Hepatocyte (in vitro differentiated cells): ENCODE measurements around the gene SLC25A27. TPM values are rescaled to one million over a fixed set of nuclear protein-coding genes. Genes with fewer than 3 reads are reported as not detected.

ENCODE experiments used
- DNase-seq: peaks from one replicate; pipeline ENCODE4 v3.0.0-alpha.2; 2016; ENCODE audit warnings: low spot score
- H2AFZ ChIP-seq: fragments of 200-600 bp; sonication (generic); 2 replicates; pipeline ENCODE4 v1.6.0; 2016; ENCODE audit warnings: antibody characterized with exemption, mild to moderate bottlenecking
- H3K27ac ChIP-seq: fragments of 200-600 bp; sonication (generic); 2 replicates; pipeline ENCODE4 v1.5.1; 2016; ENCODE audit warnings: mild to moderate bottlenecking
- H3K27me3 ChIP-seq: fragments of 200-600 bp; sonication (generic); 2 replicates; pipeline ENCODE4 v1.6.1; 2016
- H3K36me3 ChIP-seq: fragments of 200-600 bp; sonication (generic); replicated peaks from 2 replicates; pipeline ENCODE4 v1.5.1; 2016; ENCODE audit warnings: low read depth; ENCODE audit not compliant: insufficient read depth
- H3K4me1 ChIP-seq: fragments of 200-600 bp; sonication (generic); 2 replicates; pipeline ENCODE4 v1.5.1; 2016; ENCODE audit warnings: mild to moderate bottlenecking, moderate library complexity; ENCODE audit not compliant: insufficient read depth
- H3K4me2 ChIP-seq: fragments of 200-600 bp; sonication (generic); 2 replicates; pipeline ENCODE4 v1.6.0; 2016
- H3K4me3 ChIP-seq: fragments of 200-600 bp; sonication (generic); 2 replicates; pipeline ENCODE4 v1.5.1; 2016; ENCODE audit warnings: mild to moderate bottlenecking
- H3K79me2 ChIP-seq: fragments of 200-600 bp; sonication (generic); 2 replicates; pipeline ENCODE4 v1.6.0; 2017; ENCODE audit warnings: mild to moderate bottlenecking
- H3K9me2 ChIP-seq: fragments of 200-600 bp; sonication (generic); replicated peaks from 2 replicates; pipeline ENCODE4 v1.6.0; 2017; ENCODE audit warnings: mild to moderate bottlenecking; ENCODE audit not compliant: insufficient read depth
- H3K9me3 ChIP-seq: fragments of 200-600 bp; sonication (generic); 2 replicates; pipeline ENCODE4 v1.5.1; 2016; ENCODE audit warnings: low read depth, mild to moderate bottlenecking
- H4K20me1 ChIP-seq: fragments of 200-600 bp; sonication (generic); 2 replicates; pipeline ENCODE4 v1.6.0; 2016; ENCODE audit warnings: mild to moderate bottlenecking; ENCODE audit not compliant: insufficient read depth, poor library complexity, severe bottlenecking
- CTCF ChIP-seq: fragments of 200-600 bp; sonication (generic); IDR thresholded peaks from 2 replicates; pipeline ENCODE4 v1.5.1; 2016; ENCODE audit warnings: antibody characterized with exemption, mild to moderate bottlenecking; ENCODE audit not compliant: poor library complexity
- EZH2 ChIP-seq: fragments of 200-600 bp; sonication (generic); IDR thresholded peaks from 2 replicates; pipeline ENCODE4 v1.6.1; 2016; ENCODE audit warnings: antibody characterized with exemption, mild to moderate bottlenecking, borderline replicate concordance
- EZH2phosphoT487 ChIP-seq: fragments of 200-600 bp; sonication (generic); IDR thresholded peaks from one replicate; pipeline ENCODE4 v1.6.1; 2018; ENCODE audit warnings: antibody characterized with exemption, mild to moderate bottlenecking, low read depth, moderate library complexity; ENCODE audit not compliant: unreplicated experiment, severe bottlenecking
- WGBS: methylation state at CpG from one replicate; pipeline ENCODE4 v1.1.6; 2016; ENCODE audit warnings: low lambda C conversion rate; ENCODE audit errors: missing lambda C conversion rate; 5-methylcytosine and 5-hydroxymethylcytosine counted together
- polyA plus RNA-seq: library from polyadenylated mRNA; unstranded; fragments of >200 nt; fragmentation: Nextera tagmentation; extraction: Ambion mirVana; gene quantifications from 2 replicates; pipeline ENCODE4 v1.2.1, GENCODE V29; 2016
- total RNA-seq: library from RNA; depleted of rRNA; stranded (reverse); fragments of >200 nt; gene quantifications from 2 replicates; pipeline ENCODE4 v1.2.3, GENCODE V29; 2014

Gene SLC25A27
- total and polyA plus RNA-seq, 2 experiments from 2014 or later = 3.0 to 11.9 TPM

- no peaks in the 10 kb centered on the region for H3K79me2 ChIP-seq
- H3K4me3 ChIP-seq = peak overlapping the region; percentile 45
- 0% methylated on average over 6 of the region's 6 CpGs for WGBS
- peak overlapping the region; percentile 64 for H3K27ac ChIP-seq
- DNase-seq = peak; percentile 5
- no peaks in the 10 kb centered on the region for H3K9me3 ChIP-seq
- peaks cover 2% of the 10 kb centered on the region for H3K27me3 ChIP-seq
- H3K9me2 ChIP-seq = no peaks in the 10 kb centered on the region
- no peaks in the 10 kb centered on the region for H4K20me1 ChIP-seq
- no peaks in the 10 kb centered on the region for H3K36me3 ChIP-seq
- H3K4me2 ChIP-seq = peak overlapping the region; percentile 93
- TF ChIP-seq CTCF (no peak), EZH2 (no peak), EZH2phosphoT487 (no peak)
- H2AFZ ChIP-seq = peak overlapping the region; percentile 75
- no peaks in the 10 kb centered on the region for H3K4me1 ChIP-seq
Observed at GRCh38 chr6:46652232-46652602, 558 bp upstream of the SLC25A27 start.

GRCh38 chr6:46653439-46654195 lies 842 bp downstream of the SLC25A27 start:
- TF ChIP-seq EZH2 (no peak), EZH2phosphoT487 (no peak), CTCF (no peak)
- Histone ChIP-seq H3K79me2 (no peaks in the 10 kb centered on the region), H3K27me3 (peaks cover 2% of the 10 kb centered on the region), H3K36me3 (no peaks in the 10 kb centered on the region), H2AFZ (peak overlapping the region; percentile 87), H3K4me1 (no peaks in the 10 kb centered on the region), H3K27ac (peak overlapping the region; percentile 54), H4K20me1 (no peaks in the 10 kb centered on the region), H3K9me3 (no peaks in the 10 kb centered on the region), H3K9me2 (no peaks in the 10 kb centered on the region), H3K4me3 (peak overlapping the region; percentile 45), H3K4me2 (peak overlapping the region; percentile 93)
- WGBS = 22% methylated on average over 10 of the region's 10 CpGs
- no peak for DNase-seq

GRCh38 chr6:46655803-46656202 lies 3.0 kb downstream of the SLC25A27 start:
- 35% methylated on average over 6 of the region's 6 CpGs for WGBS
- H3K9me3 ChIP-seq = no peaks in the 10 kb centered on the region
- H2AFZ ChIP-seq = no peak overlapping the region
- H3K4me3 ChIP-seq = no peak overlapping the region
- DNase-seq = peak; percentile 12
- no peaks in the 10 kb centered on the region for H3K4me1 ChIP-seq
- H3K27me3 ChIP-seq = peaks cover 2% of the 10 kb centered on the region
- no peaks in the 10 kb centered on the region for H3K9me2 ChIP-seq
- no peak overlapping the region for H3K27ac ChIP-seq
- H3K79me2 ChIP-seq = no peaks in the 10 kb centered on the region
- TF ChIP-seq CTCF = peak; percentile 33
- TF ChIP-seq EZH2 = no peak
- H3K36me3 ChIP-seq = no peaks in the 10 kb centered on the region
- no peaks in the 10 kb centered on the region for H4K20me1 ChIP-seq
- no peak overlapping the region for H3K4me2 ChIP-seq

GRCh38 chr6:46657642-46658041 lies 4.9 kb downstream of the SLC25A27 start:
- H3K4me2 ChIP-seq = no peak overlapping the region
- H3K27ac ChIP-seq = no peak overlapping the region
- H4K20me1 ChIP-seq = no peaks in the 10 kb centered on the region
- no peaks in the 10 kb centered on the region for H3K9me2 ChIP-seq
- TF ChIP-seq CTCF (no peak), EZH2phosphoT487 (no peak), EZH2 (no peak)
- H3K4me3 ChIP-seq = no peak overlapping the region
- H3K27me3 ChIP-seq = peaks cover 2% of the 10 kb centered on the region
- no peaks in the 10 kb centered on the region for H3K79me2 ChIP-seq
- no peaks in the 10 kb centered on the region for H3K4me1 ChIP-seq
- DNase-seq = no peak
- no peaks in the 10 kb centered on the region for H3K9me3 ChIP-seq
- no peak overlapping the region for H2AFZ ChIP-seq
- no peaks in the 10 kb centered on the region for H3K36me3 ChIP-seq
